GM18502 (cell line): Measurements from ENCODE around the gene SLC13A2.

ENCODE experiments used
- ATAC-seq: cut with Tn5 transposase; IDR thresholded peaks from one replicate; pipeline ENCODE4 v1.9.1; 2021; ENCODE audit warnings: mild to moderate bottlenecking; ENCODE audit not compliant: unreplicated experiment, poor library complexity

Gene SLC13A2

GRCh38 chr17:28532050-28532960 is 58.9 kb downstream of the SLC13A2 start:
- no peak for ATAC-seq

- ATAC-seq: no peak
These were observed 59.8 kb downstream of the SLC13A2 start for GRCh38 chr17:28533091-28533807.

GRCh38 chr17:28534740-28535375 is 61.4 kb downstream of the SLC13A2 start:
- no peak for ATAC-seq

- no peak for ATAC-seq
These were observed 63.2 kb downstream of the SLC13A2 start for GRCh38 chr17:28536532-28537218.

GRCh38 chr17:28537219-28537610 is 63.8 kb downstream of the SLC13A2 start:
- ATAC-seq: no peak

GRCh38 chr17:28538296-28538895 is 65.0 kb downstream of the SLC13A2 start:
- no peak for ATAC-seq

- ATAC-seq: no peak
These were observed 66.8 kb downstream of the SLC13A2 start for GRCh38 chr17:28540231-28540630.

- ATAC-seq: no peak
These were observed 68.0 kb downstream of the SLC13A2 start for GRCh38 chr17:28541439-28541838.

GRCh38 chr17:28544402-28545140 is 71.1 kb downstream of the SLC13A2 start:
- no peak for ATAC-seq

- no peak for ATAC-seq
These were observed 71.7 kb downstream of the SLC13A2 start for GRCh38 chr17:28545141-28545503.

- ATAC-seq: no peak
These were observed 72.5 kb downstream of the SLC13A2 start for GRCh38 chr17:28545787-28546415.

- no peak for ATAC-seq
These were observed 73.7 kb downstream of the SLC13A2 start for GRCh38 chr17:28547096-28547622.
